OCI-LY1 (cell line): ENCODE results near the gene PLEKHA8.
A peak's percentile ranks its signal among the peaks of the same experiment; 100 is the strongest.

Experiments
- H2AFZ ChIP-seq: fragments of 200-600 bp; sonication (generic), shearing (Covaris generic); 2 replicates; pipeline ENCODE4 v1.6.0; 2014; ENCODE audit warnings: antibody characterized with exemption, mild to moderate bottlenecking, low read length
- H3F3A ChIP-seq: fragments of 200-600 bp; sonication (generic), shearing (Covaris generic); 2 replicates; pipeline ENCODE4 v1.6.0; 2014; ENCODE audit warnings: mild to moderate bottlenecking, antibody characterized with exemption, low read length, moderate library complexity; ENCODE audit not compliant: insufficient read depth
- H3K27ac ChIP-seq: fragments of 200-600 bp; sonication (generic); 2 replicates; pipeline ENCODE4 v1.5.1; 2014; ENCODE audit warnings: low read length, mixed run types, mild to moderate bottlenecking, low read depth; ENCODE audit not compliant: poor library complexity, severe bottlenecking
- H3K27me3 ChIP-seq: fragments of 200-600 bp; sonication (generic); 2 replicates; pipeline ENCODE4 v1.6.0; 2014; ENCODE audit warnings: antibody characterized with exemption, mild to moderate bottlenecking, low read length, moderate library complexity; ENCODE audit not compliant: insufficient read depth
- H3K36me3 ChIP-seq: fragments of 200-600 bp; sonication (generic); 2 replicates; pipeline ENCODE4 v1.6.1; 2014; ENCODE audit warnings: mild to moderate bottlenecking, antibody characterized with exemption, low read length, moderate library complexity, mixed read lengths; ENCODE audit not compliant: insufficient read depth
- H3K4me1 ChIP-seq: fragments of 200-600 bp; sonication (generic); 2 replicates; pipeline ENCODE4 v1.5.1; 2014; ENCODE audit warnings: mild to moderate bottlenecking, low read length, moderate library complexity; ENCODE audit not compliant: insufficient read depth, severe bottlenecking
- H3K4me2 ChIP-seq: fragments of 200-600 bp; sonication (generic), shearing (Covaris generic); 2 replicates; pipeline ENCODE4 v1.6.1; 2014; ENCODE audit warnings: low read length
- H3K4me3 ChIP-seq: fragments of 200-600 bp; sonication (generic); 2 replicates; pipeline ENCODE4 v1.5.1; 2014; ENCODE audit warnings: low read length, low read depth, mild to moderate bottlenecking, mixed read lengths; ENCODE audit not compliant: poor library complexity, severe bottlenecking
- H3K79me2 ChIP-seq: fragments of 200-600 bp; shearing (Covaris generic); 2 replicates; pipeline ENCODE4 v1.6.1; 2016; ENCODE audit warnings: mixed run types, low read length, mixed read lengths; ENCODE audit not compliant: insufficient read depth
- H3K9ac ChIP-seq: fragments of 200-600 bp; sonication (generic), shearing (Covaris generic); 2 replicates; pipeline ENCODE4 v1.6.1; 2014; ENCODE audit warnings: mild to moderate bottlenecking, low read length, mixed read lengths
- H3K9me2 ChIP-seq: fragments of 200-600 bp; sonication (generic), shearing (Covaris generic); 2 replicates; pipeline ENCODE4 v1.6.1; 2014; ENCODE audit warnings: low read depth, mild to moderate bottlenecking, low read length, mixed read lengths
- H3K9me3 ChIP-seq: fragments of 200-600 bp; shearing (Covaris generic); 2 replicates; pipeline ENCODE4 v1.6.1; 2014; ENCODE audit warnings: low read length, mixed read lengths
- H4K20me1 ChIP-seq: fragments of 200-600 bp; sonication (generic), shearing (Covaris generic); 2 replicates; pipeline ENCODE4 v1.6.0; 2016; ENCODE audit warnings: mild to moderate bottlenecking, low read length; ENCODE audit not compliant: insufficient read depth
- CTCF ChIP-seq: fragments of 200-600 bp; sonication (generic), shearing (Covaris generic); IDR thresholded peaks from 2 replicates; pipeline ENCODE4 v1.5.1; 2017; ENCODE audit warnings: mild to moderate bottlenecking, antibody characterized with exemption, low read length, moderate library complexity, mixed read lengths
- EZH2 ChIP-seq: fragments of 200-600 bp; sonication (generic), shearing (Covaris generic); IDR thresholded peaks from 2 replicates; pipeline ENCODE4 v1.8.0; 2017; ENCODE audit warnings: borderline replicate concordance, mixed run types, mild to moderate bottlenecking, antibody characterized with exemption, low read length, moderate library complexity, mixed read lengths

PLEKHA8 gene

GRCh38 chr7:30019960-30020359 is 8.3 kb upstream of the PLEKHA8 start:
- peaks cover 32% of the 10 kb centered on the region for H3K4me1 ChIP-seq
- no peaks in the 10 kb centered on the region for H3K27me3 ChIP-seq
- H3K9me2 ChIP-seq: no peaks in the 10 kb centered on the region
- no peak overlapping the region for H3K9ac ChIP-seq
- peaks cover 35% of the 10 kb centered on the region for H3K36me3 ChIP-seq
- H3K79me2 ChIP-seq: no peaks in the 10 kb centered on the region
- H2AFZ ChIP-seq: no peak overlapping the region
- H3K9me3 ChIP-seq: 0 out of 2 replicates have a peak, but pooled peaks cover 3% of the 10 kb centered on the region
- no peak overlapping the region for H3K4me3 ChIP-seq
- no peaks in the 10 kb centered on the region for H4K20me1 ChIP-seq
- no peaks in the 10 kb centered on the region for H3F3A ChIP-seq
- TF ChIP-seq CTCF: no peak
- H3K4me2 ChIP-seq: no peak overlapping the region
- H3K27ac ChIP-seq: no peak overlapping the region

GRCh38 chr7:30020535-30020934 is 7.7 kb upstream of the PLEKHA8 start:
- Histone ChIP-seq H3K9me2 (no peaks in the 10 kb centered on the region), H3K27me3 (no peaks in the 10 kb centered on the region), H3F3A (no peaks in the 10 kb centered on the region), H2AFZ (no peak overlapping the region), H3K4me3 (no peak overlapping the region), H3K27ac (peak overlapping the region; percentile 20), H3K79me2 (peaks cover 5% of the 10 kb centered on the region), H3K4me2 (peak overlapping the region; percentile 37; the same call in 1 of the 2 replicates), H3K9me3 (0 out of 2 replicates have a peak, but pooled peaks cover 3% of the 10 kb centered on the region), H3K9ac (no peak overlapping the region), H3K36me3 (peaks cover 34% of the 10 kb centered on the region), H3K4me1 (peaks cover 37% of the 10 kb centered on the region), H4K20me1 (no peaks in the 10 kb centered on the region)
- TF ChIP-seq CTCF: no peak
- no peak for TF ChIP-seq EZH2

GRCh38 chr7:30022991-30023390 is 5.2 kb upstream of the PLEKHA8 start:
- Histone ChIP-seq H3K9me2 (no peaks in the 10 kb centered on the region), H3K9ac (no peak overlapping the region), H3K36me3 (peaks cover 23% of the 10 kb centered on the region), H3K4me1 (peaks cover 48% of the 10 kb centered on the region), H3K27ac (no peak overlapping the region), H3K9me3 (0 out of 2 replicates have a peak, but pooled peaks cover 3% of the 10 kb centered on the region), H3K27me3 (no peaks in the 10 kb centered on the region), H3K4me3 (no peak overlapping the region), H3K4me2 (no peak overlapping the region), H3F3A (no peaks in the 10 kb centered on the region), H3K79me2 (peaks cover 12% of the 10 kb centered on the region), H2AFZ (no peak overlapping the region), H4K20me1 (no peaks in the 10 kb centered on the region)
- TF ChIP-seq EZH2 (no peak), CTCF (no peak)
